GM21529 (cell line): ENCODE measurements around the gene EPS15.
"Not testable (repeated sequence)": the region's sequence is repeated elsewhere in the genome, so short reads cannot be mapped to it uniquely, and the experiment has no call there.

ENCODE experiments used
- ATAC-seq: cut with Tn5 transposase; IDR thresholded peaks from one replicate; pipeline ENCODE4 v1.9.1; 2021; ENCODE audit not compliant: unreplicated experiment

EPS15 gene

GRCh38 chr1:51343624-51344023, 175.4 kb downstream of the EPS15 start:
- ATAC-seq = no peak

GRCh38 chr1:51342591-51343206, 176.4 kb downstream of the EPS15 start:
- no peak for ATAC-seq

GRCh38 chr1:51341876-51342496, 177.1 kb downstream of the EPS15 start:
- ATAC-seq = peak; percentile 73

GRCh38 chr1:51340380-51340779, 178.7 kb downstream of the EPS15 start:
- no peak for ATAC-seq

GRCh38 chr1:51336711-51337110, 182.4 kb downstream of the EPS15 start:
- ATAC-seq = no peak

- no peak for ATAC-seq
Measured at GRCh38 chr1:51336004-51336403, 183.1 kb downstream of the EPS15 start.

- ATAC-seq = peak; percentile 55
Measured at GRCh38 chr1:51331206-51332100, 187.6 kb downstream of the EPS15 start.

GRCh38 chr1:51330331-51331201, 188.5 kb downstream of the EPS15 start, which contains the start of gene TTC39A:
Gene TTC39A, minus strand, starts transcription at chr1:51330562. Its CDS starts 85 bp downstream, at chr1:51330477.
- ATAC-seq = no peak

GRCh38 chr1:51329443-51330325, 189.4 kb downstream of the EPS15 start:
- ATAC-seq = no peak

GRCh38 chr1:51328926-51329325, 190.1 kb downstream of the EPS15 start:
- ATAC-seq = no peak

GRCh38 chr1:51328279-51328678, 190.8 kb downstream of the EPS15 start:
- ATAC-seq = no peak

GRCh38 chr1:51327386-51327785, 191.7 kb downstream of the EPS15 start:
- ATAC-seq = no peak

GRCh38 chr1:51326839-51327238, 192.2 kb downstream of the EPS15 start:
- ATAC-seq = no peak

GRCh38 chr1:51325878-51326755, 192.9 kb downstream of the EPS15 start:
- ATAC-seq = no peak

GRCh38 chr1:51325391-51325790, 193.7 kb downstream of the EPS15 start:
- ATAC-seq = no peak

GRCh38 chr1:51325011-51325385, 194.1 kb downstream of the EPS15 start:
- not testable (repeated sequence) for ATAC-seq

- no peak for ATAC-seq
Measured at GRCh38 chr1:51324251-51325010, 194.6 kb downstream of the EPS15 start.

GRCh38 chr1:51323778-51324177, 195.3 kb downstream of the EPS15 start:
- no peak for ATAC-seq
